ENCODE results near the gene GSTO2.

The GSTO2 gene

GRCh38 chr10:104344219-104344618 lies 75.2 kb downstream of the GSTO2 start:
- Mint-ChIP-seq H3K36me3 (ENCODE audit: low read depth) (no peaks in the 10 kb centered on the region), H3K9me3 (no peaks in the 10 kb centered on the region)

GRCh38 chr10:104345515-104345914 lies 76.5 kb downstream of the GSTO2 start:
- Mint-ChIP-seq H3K4me1 (no peaks in the 10 kb centered on the region), H3K36me3 (ENCODE audit: low read depth) (no peaks in the 10 kb centered on the region), H3K9me3 (no peaks in the 10 kb centered on the region), H3K27me3 (ENCODE audit: low read depth) (peaks cover 4% of the 10 kb centered on the region), H3K27ac (no peak overlapping the region), H3K4me3 (no peak overlapping the region)
- no peak for TF ChIP-seq CTCF (IDR thresholded peaks at IDR 0.05; ENCODE audit: unreplicated experiment in 3 of 3)

More at GRCh38 chr10:104344219-104344618, 75.2 kb downstream of the GSTO2 start:
- Mint-ChIP-seq H3K4me1 (peaks cover 12% of the 10 kb centered on the region), H3K27ac (no peak overlapping the region), H3K27me3 (ENCODE audit: low read depth) (peaks cover 4% of the 10 kb centered on the region), H3K4me3 (no peak overlapping the region)
- TF ChIP-seq CTCF (IDR thresholded peaks at IDR 0.05; ENCODE audit: unreplicated experiment in 3 of 3): no peak

DNA sequence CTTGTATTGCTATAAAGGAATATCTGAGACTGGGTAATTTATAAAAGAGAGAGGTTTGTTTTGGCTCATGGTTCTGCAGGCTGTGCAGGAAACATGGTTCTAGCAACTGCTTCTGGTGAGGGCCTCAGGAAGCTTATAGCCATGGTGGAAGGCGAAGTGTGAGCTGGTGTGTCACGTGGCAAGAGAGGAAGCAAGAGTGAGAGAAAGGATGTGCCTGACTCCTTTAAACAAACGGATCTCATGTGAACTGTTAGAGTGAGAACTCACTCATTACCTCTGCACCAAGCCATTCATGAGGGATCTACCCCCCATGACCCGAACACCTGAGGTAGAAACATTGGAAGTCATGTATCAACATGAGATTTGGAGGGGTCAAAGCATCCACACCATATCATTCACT lies 77.0 kb downstream of the GSTO2 start:
- Mint-ChIP-seq H3K9me3 (no peaks in the 10 kb centered on the region), H3K27me3 (ENCODE audit: low read depth) (peaks cover 4% of the 10 kb centered on the region), H3K36me3 (ENCODE audit: low read depth) (no peaks in the 10 kb centered on the region), H3K4me1 (no peaks in the 10 kb centered on the region), H3K27ac (no peak overlapping the region), H3K4me3 (no peak overlapping the region)
- TF ChIP-seq CTCF (IDR thresholded peaks at IDR 0.05; ENCODE audit: unreplicated experiment in 3 of 3): no peak

GRCh38 chr10:104347295-104348045 lies 78.5 kb downstream of the GSTO2 start:
- no peak overlapping the region for H3K4me3 Mint-ChIP-seq
- no peaks in the 10 kb centered on the region for H3K36me3 Mint-ChIP-seq (ENCODE audit: low read depth)
- H3K27ac Mint-ChIP-seq: no peak overlapping the region
- TF ChIP-seq CTCF (IDR thresholded peaks at IDR 0.05; ENCODE audit: unreplicated experiment in 3 of 3): no peak
- H3K9me3 Mint-ChIP-seq: no peaks in the 10 kb centered on the region
- H3K4me1 Mint-ChIP-seq: no peaks in the 10 kb centered on the region
- peaks cover 4% of the 10 kb centered on the region for H3K27me3 Mint-ChIP-seq (ENCODE audit: low read depth)

- no peak for TF ChIP-seq CTCF (IDR thresholded peaks at IDR 0.05; ENCODE audit: unreplicated experiment in 3 of 3)
- Mint-ChIP-seq H3K27ac (no peak overlapping the region), H3K9me3 (no peaks in the 10 kb centered on the region), H3K27me3 (ENCODE audit: low read depth) (peaks cover 3% of the 10 kb centered on the region), H3K4me1 (peaks cover 5% of the 10 kb centered on the region), H3K36me3 (ENCODE audit: low read depth) (no peaks in the 10 kb centered on the region), H3K4me3 (no peak overlapping the region)
Observed at GRCh38 chr10:104348601-104349000, 79.6 kb downstream of the GSTO2 start.

GRCh38 chr10:104349623-104350126 lies 80.7 kb downstream of the GSTO2 start:
- Mint-ChIP-seq H3K9me3 (no peaks in the 10 kb centered on the region), H3K4me3 (no peak overlapping the region), H3K36me3 (ENCODE audit: low read depth) (no peaks in the 10 kb centered on the region), H3K27me3 (ENCODE audit: low read depth) (no peaks in the 10 kb centered on the region), H3K4me1 (peaks cover 5% of the 10 kb centered on the region), H3K27ac (no peak overlapping the region)
- no peak for TF ChIP-seq CTCF (IDR thresholded peaks at IDR 0.05; ENCODE audit: unreplicated experiment in 3 of 3)
